Stromal cell of bone marrow (primary cell): ENCODE results near the gene CDK15.
"Not testable (repeated sequence)": the region's sequence is repeated elsewhere in the genome, so short reads cannot be mapped to it uniquely, and the experiment has no call there.

Experiments used
- DNase-seq: peaks from one replicate; pipeline ENCODE4 v3.0.0-alpha.2; 2012; ENCODE audit warnings: low read depth

The CDK15 gene

DNA sequence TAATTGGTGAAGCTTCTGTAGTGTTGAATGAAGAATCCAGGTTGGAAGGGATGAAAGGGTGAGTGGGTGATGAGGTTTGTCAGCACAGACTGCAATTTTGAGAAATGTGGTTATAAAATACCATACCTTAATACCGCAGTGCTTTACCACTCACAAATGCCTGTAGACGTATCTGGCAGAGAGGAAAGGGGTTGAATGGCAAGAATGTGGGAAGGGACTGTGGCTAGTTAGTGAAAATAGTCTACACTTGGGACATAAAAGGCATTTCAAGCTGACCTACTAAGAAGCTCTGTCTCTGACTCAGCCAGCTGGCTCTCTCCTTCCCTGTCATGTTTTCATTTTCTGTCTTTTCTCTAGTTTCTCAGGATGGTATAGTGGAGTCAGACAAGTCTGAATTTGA, 25.1 kb downstream of the CDK15 start:
- peak; percentile 61 for DNase-seq

- DNase-seq = no peak
Measured at GRCh38 chr2:201833781-201834180, 27.4 kb downstream of the CDK15 start.

DNA sequence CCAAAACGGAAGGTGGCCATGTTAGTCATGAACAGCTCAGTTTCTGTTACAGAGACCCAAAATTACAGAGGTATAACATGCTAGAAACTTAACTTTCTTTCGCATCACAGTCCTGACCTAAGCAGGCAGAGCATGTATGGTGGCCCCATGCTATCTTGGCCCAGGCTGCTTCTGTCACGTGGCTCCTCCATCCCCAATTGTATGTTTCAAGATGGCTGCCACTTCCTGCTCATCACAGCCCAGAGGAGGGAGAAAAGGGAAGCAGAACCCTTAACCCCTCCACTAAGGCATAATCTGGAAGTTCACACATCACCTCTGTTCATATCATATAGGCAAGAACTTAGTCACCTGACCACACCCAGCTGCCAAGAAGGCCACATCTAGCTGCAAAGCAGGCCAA, 28.7 kb downstream of the CDK15 start:
- no peak for DNase-seq

DNA sequence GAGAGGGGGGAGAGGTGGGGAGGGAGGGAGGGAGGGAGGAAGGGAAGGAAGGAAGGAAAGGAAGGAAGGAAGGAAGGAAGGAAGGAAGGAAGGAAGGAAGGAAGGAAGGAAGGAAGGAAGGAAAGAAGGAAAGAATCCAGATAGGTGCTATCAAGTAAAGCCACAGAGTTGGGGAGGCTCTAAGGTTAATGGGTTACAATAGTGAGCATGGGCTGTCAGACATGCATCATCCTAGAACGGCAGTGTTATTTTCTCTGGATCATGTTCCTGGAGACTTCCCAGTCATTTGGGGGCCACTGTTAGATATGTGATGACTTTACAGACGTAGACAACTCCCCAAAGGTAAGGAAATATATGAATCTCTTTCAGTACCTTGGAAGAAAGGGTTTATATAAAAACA, 31.1 kb downstream of the CDK15 start:
- DNase-seq = no peak

DNA sequence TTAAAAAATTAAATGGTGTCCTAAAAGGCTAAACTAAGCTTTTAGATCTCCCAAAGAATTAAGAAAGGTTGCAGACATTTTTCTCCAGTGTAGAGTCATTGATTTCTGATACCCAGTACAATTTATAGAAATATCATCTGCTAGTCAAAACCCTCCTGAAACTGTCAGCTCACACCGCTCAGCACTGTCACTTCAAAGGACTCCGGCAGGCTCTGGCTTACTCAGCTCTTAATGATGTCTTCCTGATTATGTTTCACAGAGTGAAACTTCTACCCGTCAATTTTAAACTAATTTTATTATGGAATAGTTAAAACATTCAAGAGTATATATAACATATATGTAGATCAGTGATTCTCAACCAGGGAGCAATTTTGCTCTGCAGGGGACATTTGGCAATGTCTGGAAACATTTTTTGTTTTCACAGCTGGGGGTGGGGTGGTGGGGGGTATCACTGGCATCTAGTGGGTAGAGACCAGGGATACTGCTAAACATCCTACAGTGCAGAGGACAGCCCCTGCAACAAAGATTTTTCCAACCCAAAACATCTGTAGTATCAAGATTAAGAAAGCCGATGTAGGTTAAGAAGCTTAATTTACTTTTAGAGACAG, 31.6 kb downstream of the CDK15 start:
- DNase-seq = no peak

GRCh38 chr2:201839727-201840126, 33.4 kb downstream of the CDK15 start:
- no peak for DNase-seq

DNA sequence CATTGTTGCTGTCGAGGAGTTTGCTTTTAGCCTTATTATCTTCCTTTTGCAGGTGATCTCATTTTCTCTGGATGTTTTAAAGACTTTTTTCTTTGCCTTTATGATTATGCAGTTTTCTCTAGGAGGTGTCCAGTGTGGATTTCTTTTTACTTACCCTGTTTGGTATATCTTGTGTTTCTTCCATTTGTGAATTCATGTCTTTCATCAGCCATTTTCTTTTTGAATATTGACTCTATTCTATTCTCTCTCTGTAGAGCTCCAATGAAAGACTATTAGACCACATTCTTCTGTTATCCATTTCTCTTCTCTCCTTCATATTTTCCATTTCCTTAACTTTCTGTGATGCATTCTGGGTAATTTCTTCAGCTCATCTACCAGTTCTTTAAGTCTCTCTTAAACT, 34.4 kb downstream of the CDK15 start:
- no peak for DNase-seq

DNA sequence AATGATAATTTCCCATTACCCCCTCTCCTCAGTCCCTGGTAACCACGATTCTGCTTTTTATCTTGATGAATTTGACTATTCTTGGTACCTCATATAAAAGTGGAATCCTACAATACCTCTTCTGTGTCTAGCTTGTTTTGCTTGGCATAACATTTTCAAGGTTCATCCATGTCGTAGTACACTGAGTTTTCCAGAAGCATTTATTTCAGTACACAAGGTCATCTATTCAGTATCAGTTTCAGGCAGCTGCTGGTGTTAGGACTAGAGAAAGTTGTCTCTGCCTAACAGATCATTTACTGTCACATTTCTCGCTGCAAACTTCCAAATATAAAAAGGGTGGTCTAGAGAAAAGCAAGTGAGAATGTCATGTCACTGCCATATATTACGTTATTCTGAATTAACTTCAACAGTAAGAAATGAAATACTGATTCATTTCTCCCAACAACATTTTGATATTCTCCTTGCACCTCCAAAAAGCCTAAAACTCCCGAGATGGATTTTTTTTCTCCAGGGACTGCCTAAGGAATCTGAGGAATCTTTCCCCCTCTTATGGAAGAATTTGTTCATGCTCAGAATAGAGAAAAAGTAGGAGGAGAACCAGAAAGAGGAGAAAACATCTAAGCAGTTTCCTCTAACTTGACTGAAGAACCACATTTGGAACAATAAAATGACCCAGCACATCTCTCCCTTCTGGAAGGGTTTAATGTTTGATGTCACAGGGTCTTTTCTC, 36.0 kb downstream of the CDK15 start:
- DNase-seq = no peak

- not testable (repeated sequence) for DNase-seq
Measured at GRCh38 chr2:201844922-201845321, 38.6 kb downstream of the CDK15 start.

DNA sequence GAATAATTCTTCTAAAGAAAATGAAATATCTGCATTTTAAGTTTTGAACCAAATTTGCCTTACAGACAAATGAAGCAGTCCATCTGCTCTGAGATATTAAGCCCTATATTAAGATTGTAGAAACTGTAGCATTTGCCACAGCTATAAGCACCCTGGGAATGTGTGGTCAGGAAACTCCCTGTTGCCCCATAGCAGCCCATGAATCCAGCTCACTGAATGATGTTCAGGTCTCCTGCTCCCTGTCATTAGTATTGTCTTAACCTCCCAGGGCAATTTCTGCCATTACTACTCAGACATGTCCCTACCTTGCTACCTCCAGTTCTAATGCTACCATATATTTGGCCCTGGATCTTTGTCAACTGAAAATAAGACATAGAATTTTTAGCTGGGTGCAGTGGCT, 41.1 kb downstream of the CDK15 start:
- DNase-seq = no peak

DNA sequence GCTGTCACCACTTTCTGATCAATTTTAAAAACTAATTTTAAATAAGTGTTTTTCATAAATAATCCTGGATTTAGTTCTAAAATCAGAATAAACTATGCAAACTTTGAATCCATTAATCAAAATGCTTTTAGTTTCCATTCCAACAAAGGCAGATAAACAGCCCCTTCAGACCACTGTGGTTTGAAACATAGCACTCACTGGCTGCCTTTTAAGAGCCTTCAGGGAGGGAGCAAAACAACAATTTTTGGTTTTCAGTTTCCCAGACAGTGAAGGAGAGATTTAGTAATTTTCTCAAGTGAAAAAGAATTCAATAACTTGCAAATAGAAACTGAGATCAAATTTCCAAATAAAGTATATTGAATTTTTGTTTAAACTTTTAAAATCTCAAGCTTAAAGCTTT, 46.1 kb downstream of the CDK15 start:
- DNase-seq = no peak

DNA sequence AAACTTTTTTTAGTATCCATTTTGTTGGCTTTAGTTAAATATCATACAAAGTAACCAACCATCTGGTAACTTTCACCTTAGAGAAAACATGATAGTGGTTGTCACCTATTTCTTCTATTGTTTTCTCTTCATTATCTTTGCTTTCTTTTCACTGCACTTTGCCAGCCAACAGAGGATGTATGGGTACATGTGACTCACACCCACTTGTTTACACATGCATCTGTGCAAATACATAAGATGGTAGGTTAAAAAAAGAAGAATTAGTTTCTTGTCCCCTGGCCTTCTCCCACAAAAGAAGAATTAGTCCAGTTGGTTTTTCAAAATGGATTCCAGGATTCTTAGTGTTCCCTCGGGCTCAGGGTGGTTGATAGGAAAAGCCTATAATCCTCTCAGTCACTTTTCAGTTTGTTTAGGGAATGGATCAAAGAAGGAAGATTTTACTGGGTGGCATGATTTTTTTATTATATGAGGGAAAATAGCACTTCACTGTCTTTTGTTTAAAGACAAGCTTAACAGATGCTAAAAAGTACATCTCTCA, 46.6 kb downstream of the CDK15 start:
- no peak for DNase-seq

- peak; percentile 92 for DNase-seq
Measured at GRCh38 chr2:201854221-201854801, 48.0 kb downstream of the CDK15 start.

GRCh38 chr2:201854841-201855240, 48.5 kb downstream of the CDK15 start:
- DNase-seq = no peak

GRCh38 chr2:201855356-201855755, 49.0 kb downstream of the CDK15 start:
- DNase-seq = no peak

DNA sequence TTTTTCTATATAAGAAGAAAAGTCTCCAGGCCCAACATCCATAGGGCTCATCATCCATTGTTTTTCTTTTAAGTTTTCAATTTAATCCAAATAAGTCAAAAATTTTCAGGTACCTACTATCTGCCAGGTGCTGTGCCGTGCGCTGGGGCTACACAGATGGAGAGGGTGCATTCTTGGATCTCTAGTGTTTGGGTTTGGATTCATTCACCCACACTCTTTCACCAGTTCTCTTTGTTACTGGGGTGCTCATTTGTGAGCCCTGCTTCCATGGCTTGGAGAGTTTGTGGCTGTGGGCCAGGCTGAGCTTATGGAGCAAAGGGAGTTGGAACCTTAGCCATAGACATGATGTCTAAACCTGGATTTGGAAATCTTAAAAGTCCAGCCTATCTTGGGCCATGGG, 51.0 kb downstream of the CDK15 start:
- no peak for DNase-seq

DNA sequence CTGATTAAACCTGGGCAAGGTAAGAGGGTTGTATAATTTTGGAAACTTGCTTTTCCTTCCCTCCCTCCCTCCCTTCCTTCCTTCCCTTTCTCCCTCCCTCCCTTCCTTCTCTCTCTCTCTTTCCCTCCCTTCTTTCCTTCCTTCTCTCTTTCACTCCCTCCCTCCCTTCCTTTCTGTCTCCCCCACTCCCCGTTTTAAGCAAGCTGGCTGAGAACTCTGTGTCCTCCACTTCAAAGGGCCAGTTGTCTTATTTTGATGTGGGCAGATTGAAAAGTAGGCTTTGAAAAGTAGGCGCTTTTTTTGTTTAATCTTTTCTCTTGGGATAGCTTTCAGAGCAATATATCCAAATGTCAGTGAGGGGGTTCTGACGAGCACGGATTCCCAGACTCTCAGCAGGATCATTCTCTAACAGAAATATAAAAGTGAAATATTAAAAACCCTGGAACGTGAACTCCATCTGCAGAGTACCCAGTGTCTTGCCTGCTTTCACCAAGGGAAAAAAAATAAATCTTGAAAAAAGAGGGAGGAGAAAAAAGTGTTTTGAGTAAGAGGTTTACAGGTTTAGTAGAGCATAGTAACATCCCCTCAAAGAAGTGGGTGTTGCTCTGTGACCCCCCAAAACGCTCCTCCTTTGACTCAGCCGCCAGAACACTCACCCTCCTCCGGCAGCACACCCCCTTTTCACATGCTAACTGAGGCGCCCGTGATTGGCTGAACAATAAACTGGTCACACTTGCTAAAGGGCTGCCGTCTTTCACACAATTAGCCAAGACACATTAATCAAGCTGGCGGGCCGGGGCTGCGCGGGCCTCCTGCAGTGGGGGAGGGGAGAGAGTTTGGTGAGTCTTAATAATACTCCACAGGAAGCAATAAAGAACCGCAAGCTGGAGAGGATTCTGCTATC, 52.2 kb downstream of the CDK15 start:
- DNase-seq = no peak

DNA sequence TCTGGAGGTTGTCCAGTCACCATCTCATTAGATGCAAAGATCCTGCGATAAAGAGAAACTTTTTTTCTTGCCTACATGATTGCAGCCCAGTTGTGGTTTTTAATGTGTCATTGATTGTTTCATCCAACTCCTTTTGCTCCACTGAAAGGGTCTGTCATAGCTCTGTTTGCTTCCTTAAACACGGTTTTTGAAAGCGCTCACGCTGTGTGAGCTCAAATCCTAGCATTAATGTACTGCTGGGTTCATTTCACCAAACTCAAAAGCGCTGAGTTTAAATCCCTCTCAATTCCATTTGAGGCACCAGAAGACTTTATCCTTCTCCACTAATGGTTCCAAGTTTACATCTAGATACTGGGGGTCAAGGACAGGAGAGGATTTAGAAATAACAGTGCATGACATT, 53.6 kb downstream of the CDK15 start:
- no peak for DNase-seq

- DNase-seq = peak; percentile 61
Measured at GRCh38 chr2:201860636-201861066, 54.3 kb downstream of the CDK15 start.

DNA sequence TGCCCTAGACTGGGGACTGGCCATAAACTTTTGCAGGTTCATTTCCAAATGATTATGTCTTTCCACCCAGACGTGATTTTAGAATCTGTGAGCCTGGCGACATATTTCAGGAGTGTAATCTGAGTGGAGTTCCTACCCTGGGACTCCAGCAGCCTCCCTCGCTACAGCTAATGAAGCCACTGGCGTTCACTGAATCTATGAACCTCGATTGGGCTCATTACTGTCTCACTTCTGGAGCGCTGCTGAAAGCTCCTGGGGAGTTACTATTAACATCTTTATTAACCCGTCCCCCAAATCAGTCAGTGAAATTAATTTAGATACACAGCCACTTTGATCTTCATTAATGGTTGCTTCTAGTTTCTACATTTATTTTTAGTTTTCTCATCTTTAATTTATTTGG, 56.5 kb downstream of the CDK15 start:
- DNase-seq = no peak

GRCh38 chr2:201866643-201867473, 60.5 kb downstream of the CDK15 start:
- no peak for DNase-seq
